HG03135 (cell line): Measurements from ENCODE around the gene RAVER1.
"Not testable (repeated sequence)": the region's sequence is repeated elsewhere in the genome, so short reads cannot be mapped to it uniquely, and the experiment has no call there.

Experiments
- ATAC-seq: cut with Tn5 transposase; IDR thresholded peaks from one replicate; pipeline ENCODE4 v1.9.1; 2021; ENCODE audit warnings: mild to moderate bottlenecking, moderate library complexity; ENCODE audit not compliant: unreplicated experiment

Gene RAVER1

DNA sequence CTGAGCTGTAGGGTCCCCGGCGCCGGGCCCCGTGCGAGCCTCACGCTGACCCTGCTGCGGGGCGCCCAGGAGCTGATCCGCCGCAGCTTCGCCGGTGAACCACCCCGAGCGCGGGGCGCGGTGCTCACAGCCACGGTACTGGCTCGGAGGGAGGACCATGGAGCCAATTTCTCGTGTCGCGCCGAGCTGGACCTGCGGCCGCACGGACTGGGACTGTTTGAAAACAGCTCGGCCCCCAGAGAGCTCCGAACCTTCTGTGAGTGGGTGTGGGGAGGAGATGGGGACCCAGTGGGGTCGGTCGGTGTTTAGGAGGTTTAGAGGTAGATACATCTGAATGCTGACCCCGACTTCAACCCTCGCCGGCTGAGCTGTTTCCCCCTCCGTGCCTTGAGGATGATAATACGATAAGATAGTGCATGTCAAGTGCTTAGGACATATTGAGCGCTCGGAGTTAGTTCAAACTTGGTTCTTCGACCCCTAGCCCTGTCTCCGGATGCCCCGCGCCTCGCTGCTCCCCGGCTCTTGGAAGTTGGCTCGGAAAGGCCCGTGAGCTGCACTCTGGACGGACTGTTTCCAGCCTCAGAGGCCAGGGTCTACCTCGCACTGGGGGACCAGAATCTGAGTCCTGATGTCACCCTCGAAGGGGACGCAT is 41.6 kb downstream of the RAVER1 start:
- no peak for ATAC-seq

GRCh38 chr19:10290876-10291553 is 42.3 kb downstream of the RAVER1 start:
- no peak for ATAC-seq

- no peak for ATAC-seq
Measured at GRCh38 chr19:10290357-10290875, 42.9 kb downstream of the RAVER1 start.

DNA sequence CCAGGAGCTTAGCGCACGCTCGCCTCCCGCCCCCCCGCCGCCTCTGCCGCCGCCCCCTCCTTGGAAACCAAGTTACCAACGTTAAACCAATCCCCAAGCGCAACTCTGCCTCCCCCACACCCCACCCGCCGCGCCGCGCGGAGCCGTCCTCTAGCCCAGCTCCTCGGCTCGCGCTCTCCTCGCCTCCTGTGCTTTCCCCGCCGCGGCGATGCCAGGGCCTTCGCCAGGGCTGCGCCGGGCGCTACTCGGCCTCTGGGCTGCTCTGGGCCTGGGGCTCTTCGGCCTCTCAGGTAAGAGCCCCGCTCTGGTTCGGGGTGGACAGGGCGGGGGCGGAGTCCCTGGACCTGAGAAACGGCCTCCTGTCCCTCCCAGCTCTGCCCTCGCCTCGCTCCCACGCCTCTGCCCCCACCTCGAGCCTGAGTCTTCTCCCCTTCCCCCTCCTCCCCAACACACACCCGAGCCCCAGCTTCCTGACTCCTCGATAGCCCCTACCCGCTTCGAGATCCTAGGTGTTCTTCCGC is 43.4 kb downstream of the RAVER1 start, which contains the start of gene ICAM5:
Gene ICAM5, plus strand, starts transcription at position 117 of the 521 bp plus-strand sequence. Its CDS starts 92 bp downstream, at position 209.
- ATAC-seq = no peak

- no peak for ATAC-seq
Measured at GRCh38 chr19:10289167-10289835, 44.0 kb downstream of the RAVER1 start.

DNA sequence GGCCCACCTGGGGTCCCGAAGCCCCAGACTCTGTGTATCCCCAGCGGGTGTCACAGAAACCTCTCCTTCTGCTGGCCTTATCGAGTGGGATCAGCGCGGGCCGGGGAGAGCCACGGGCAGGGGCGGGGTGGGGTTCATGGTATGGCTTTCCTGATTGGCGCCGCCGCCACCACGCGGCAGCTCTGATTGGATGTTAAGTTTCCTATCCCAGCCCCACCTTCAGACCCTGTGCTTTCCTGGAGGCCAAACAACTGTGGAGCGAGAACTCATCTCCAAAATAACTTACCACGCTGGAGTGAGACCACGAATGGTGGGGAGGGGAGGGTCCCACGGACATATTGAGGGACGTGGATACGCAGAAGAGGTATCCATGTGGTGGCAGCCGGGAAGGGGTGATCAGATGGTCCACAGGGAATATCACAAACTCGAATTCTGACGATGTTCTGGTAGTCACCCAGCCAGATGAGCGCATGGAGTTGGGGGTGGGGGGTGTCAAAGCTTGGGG is 44.6 kb downstream of the RAVER1 start:
- ATAC-seq = no peak

DNA sequence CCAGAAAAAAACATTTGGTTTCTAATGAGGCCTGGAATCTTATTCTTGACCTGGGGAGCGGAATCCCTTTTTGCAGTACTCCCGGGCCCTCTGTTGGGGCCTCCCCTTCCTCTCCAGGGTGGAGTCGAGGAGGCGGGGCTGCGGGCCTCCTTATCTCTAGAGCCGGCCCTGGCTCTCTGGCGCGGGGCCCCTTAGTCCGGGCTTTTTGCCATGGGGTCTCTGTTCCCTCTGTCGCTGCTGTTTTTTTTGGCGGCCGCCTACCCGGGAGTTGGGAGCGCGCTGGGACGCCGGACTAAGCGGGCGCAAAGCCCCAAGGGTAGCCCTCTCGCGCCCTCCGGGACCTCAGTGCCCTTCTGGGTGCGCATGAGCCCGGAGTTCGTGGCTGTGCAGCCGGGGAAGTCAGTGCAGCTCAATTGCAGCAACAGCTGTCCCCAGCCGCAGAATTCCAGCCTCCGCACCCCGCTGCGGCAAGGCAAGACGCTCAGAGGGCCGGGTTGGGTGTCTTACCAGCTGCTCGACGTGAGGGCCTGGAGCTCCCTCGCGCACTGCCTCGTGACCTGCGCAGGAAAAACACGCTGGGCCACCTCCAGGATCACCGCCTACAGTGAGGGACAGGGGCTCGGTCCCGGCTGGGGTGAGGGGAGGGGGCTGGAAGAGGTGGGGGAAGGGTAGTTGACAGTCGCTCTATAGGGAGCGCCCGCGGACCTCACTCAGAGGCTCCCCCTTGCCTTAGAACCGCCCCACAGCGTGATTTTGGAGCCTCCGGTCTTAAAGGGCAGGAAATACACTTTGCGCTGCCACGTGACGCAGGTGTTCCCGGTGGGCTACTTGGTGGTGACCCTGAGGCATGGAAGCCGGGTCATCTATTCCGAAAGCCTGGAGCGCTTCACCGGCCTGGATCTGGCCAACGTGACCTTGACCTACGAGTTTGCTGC is 46.3 kb downstream of the RAVER1 start, which contains the start of gene ICAM4:
Gene ICAM4, plus strand, starts transcription at position 153 of the 935 bp plus-strand sequence. Its CDS starts 58 bp downstream, at position 211.
- ATAC-seq = no peak

GRCh38 chr19:10285393-10285792 is 47.9 kb downstream of the RAVER1 start:
- no peak for ATAC-seq

GRCh38 chr19:10284960-10285278 is 48.4 kb downstream of the RAVER1 start:
- ATAC-seq = no peak

DNA sequence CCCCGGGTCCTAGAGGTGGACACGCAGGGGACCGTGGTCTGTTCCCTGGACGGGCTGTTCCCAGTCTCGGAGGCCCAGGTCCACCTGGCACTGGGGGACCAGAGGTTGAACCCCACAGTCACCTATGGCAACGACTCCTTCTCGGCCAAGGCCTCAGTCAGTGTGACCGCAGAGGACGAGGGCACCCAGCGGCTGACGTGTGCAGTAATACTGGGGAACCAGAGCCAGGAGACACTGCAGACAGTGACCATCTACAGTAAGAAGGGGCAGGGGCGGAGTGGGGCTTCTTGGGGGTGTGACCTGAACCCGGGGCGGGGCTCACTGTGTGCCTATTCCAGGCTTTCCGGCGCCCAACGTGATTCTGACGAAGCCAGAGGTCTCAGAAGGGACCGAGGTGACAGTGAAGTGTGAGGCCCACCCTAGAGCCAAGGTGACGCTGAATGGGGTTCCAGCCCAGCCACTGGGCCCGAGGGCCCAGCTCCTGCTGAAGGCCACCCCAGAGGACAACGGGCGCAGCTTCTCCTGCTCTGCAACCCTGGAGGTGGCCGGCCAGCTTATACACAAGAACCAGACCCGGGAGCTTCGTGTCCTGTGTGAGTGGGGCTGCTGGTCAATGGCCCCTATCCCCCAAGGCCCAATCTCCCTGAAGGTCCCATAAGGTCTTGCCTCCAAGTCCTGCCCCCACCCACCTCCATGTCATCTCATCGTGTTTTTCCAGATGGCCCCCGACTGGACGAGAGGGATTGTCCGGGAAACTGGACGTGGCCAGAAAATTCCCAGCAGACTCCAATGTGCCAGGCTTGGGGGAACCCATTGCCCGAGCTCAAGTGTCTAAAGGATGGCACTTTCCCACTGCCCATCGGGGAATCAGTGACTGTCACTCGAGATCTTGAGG is 49.0 kb downstream of the RAVER1 start:
- no peak for ATAC-seq

DNA sequence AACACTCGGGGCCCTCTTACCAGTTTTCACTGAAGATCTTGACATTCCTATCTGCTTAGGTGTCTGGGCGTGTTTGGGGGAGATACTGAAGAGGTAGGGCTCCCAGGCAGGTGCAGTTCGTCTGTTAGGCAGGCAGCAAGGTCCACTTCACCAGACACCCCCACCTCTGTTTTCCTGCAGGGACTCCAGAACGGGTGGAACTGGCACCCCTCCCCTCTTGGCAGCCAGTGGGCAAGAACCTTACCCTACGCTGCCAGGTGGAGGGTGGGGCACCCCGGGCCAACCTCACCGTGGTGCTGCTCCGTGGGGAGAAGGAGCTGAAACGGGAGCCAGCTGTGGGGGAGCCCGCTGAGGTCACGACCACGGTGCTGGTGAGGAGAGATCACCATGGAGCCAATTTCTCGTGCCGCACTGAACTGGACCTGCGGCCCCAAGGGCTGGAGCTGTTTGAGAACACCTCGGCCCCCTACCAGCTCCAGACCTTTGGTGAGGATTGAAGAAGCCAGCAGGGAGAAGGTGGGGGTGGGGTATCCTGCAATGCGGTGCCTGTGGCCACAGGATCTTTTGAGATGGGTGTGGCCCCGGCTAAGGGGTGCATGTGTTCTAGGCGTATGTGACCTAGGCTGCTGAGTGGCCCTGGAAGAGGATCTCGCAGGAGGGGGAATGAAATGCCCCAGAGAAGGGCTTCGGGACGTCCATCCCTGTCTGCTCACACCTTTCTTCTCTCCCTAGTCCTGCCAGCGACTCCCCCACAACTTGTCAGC is 49.8 kb downstream of the RAVER1 start:
- no peak for ATAC-seq

GRCh38 chr19:10282043-10282442 is 51.3 kb downstream of the RAVER1 start:
- not testable (repeated sequence) for ATAC-seq

- no peak for ATAC-seq
Measured at GRCh38 chr19:10279737-10280442, 53.4 kb downstream of the RAVER1 start.

DNA sequence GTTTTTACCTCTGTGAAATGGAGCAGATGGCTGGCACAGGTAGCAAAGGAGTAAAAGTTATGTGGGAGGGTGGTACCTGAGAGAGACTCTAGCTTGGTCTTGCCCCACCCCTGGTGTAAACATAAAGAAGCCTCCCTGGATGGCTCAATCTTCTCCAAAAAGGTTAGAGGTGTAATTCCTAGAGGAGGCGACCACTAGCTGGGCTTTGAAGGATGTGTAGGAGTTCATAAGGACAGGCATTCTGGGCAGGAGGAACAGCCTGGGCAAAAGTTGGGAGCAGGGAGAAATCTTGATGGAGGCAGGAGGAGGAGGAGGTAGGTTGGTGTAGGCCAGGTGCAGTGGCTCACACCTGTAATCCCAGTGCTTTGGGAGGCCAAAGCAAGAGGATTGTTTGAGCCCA is 54.4 kb downstream of the RAVER1 start:
- ATAC-seq = no peak

DNA sequence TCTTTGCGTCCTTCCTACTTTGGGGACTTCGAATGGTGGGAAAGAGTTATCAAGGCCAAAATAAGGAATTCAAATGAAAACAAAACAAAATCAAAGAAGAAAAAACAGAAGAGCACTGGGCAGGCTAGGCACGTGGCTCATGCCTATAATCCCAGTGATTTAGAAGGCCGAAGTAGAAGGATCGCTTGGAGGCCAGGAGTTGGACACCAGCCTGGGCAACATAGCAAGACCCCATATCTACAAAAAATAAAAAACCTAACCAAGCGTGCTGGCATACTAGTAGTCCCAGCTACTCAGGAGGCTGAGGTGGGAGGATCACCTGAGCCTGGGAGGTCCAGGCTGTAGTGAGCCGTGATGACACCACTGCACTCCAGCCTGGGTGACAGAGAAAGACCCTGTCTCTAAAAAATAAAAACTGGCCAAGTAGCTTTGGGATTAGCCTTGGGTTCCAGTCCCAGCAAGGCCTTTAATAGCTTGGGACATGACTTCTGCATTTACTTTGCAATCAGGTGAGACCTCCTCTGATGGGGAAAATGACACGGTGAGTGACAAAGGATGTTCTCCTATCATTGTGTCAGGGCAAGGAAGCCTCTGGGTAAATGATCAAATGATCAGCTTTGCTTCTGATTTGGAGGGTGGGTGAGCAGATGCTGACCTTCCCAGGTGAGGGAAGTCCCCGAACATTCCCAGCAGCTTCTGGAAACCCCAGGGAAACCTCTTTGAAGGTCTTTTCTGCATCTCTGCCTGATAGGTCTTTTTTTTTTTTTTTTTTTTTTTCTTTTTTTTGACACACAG is 55.3 kb downstream of the RAVER1 start:
- ATAC-seq = no peak

DNA sequence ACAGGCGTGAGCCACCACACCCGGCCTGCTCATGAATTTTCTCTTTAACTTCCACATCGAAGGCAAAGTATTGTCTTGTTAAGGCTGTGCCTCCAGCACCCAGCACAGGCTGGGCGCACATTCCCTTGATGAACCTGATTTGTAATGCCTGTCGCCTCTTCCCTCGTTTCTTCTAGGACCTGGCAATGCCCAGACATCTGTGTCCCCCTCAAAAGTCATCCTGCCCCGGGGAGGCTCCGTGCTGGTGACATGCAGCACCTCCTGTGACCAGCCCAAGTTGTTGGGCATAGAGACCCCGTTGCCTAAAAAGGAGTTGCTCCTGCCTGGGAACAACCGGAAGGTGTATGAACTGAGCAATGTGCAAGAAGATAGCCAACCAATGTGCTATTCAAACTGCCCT is 58.7 kb downstream of the RAVER1 start:
- ATAC-seq = no peak

DNA sequence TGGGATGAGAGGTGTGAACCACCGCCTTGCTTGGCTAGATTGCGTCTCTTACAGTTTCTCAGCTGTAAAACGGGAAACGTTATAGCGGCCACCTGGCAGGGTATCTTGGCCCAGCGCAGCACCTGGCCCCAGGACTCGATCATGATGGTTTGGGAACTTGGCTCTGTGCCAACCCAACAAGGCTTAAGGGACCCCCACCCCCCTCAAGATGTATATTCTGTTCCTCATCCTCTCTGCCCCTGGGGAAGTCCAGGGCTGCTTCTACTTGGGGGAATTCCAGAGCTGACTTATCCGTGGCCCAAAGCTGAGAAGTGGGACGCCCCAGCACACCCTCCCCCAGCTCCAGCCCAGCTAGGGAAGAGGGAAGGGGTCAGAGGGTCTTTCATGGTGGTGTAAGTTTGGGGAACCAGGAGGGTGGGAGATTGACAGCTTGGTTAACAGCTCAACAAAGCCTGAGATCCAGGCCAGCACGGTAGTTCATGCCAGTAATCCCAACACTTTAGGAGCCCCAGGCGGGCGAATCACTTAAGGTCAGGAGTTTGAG is 61.7 kb downstream of the RAVER1 start:
- ATAC-seq = peak; percentile 24
